IPS-15b (cell line): ENCODE measurements around the gene ACMSD.
"Not testable (repeated sequence)": the region's sequence is repeated elsewhere in the genome, so short reads cannot be mapped to it uniquely, and the experiment has no call there.

Source experiments
- H3K27me3 ChIP-seq: one replicate; pipeline ENCODE4 v1.6.1; 2013; ENCODE audit warnings: low read length; ENCODE audit not compliant: control insufficient read depth, insufficient read depth
- H3K36me3 ChIP-seq: one replicate; pipeline ENCODE4 v1.6.1; 2013; ENCODE audit warnings: low read length; ENCODE audit not compliant: control insufficient read depth, insufficient read depth
- H3K4me1 ChIP-seq: one replicate; pipeline ENCODE4 v1.6.1; 2013; ENCODE audit warnings: mild to moderate bottlenecking, low read length; ENCODE audit not compliant: control insufficient read depth, insufficient read depth
- H3K4me3 ChIP-seq: one replicate; pipeline ENCODE4 v1.5.1; 2013; ENCODE audit warnings: low read depth, low read length
- H3K9ac ChIP-seq: one replicate; pipeline ENCODE4 v1.6.1; 2013; ENCODE audit warnings: low read depth, mild to moderate bottlenecking, low read length
- H3K9me3 ChIP-seq: one replicate; pipeline ENCODE4 v1.6.1; 2013; ENCODE audit warnings: mild to moderate bottlenecking, low read length; ENCODE audit not compliant: control insufficient read depth, insufficient read depth

The ACMSD gene

DNA sequence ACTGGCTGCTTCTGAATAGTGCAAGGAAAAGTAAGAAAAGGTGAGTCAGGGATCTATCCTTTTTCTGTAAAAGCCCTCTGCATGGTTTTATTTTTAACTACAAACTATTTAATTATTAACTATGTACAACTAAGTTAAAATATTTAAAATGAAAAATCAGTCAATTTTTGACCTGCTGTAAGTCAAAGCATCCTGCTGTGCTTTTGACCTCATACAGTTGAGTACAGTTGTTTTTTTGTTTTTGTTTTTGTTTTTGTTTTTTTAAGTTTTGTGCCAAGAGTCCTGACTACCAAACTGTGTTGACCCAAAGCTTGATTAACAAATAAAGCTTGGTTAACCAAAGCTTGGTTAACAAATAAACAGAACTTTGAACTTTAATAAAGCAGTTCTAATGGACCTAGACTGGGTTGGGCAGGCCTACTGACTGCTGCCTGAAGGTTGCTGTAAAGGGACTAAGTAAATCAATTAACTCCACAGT, at the start of gene ACMSD:
TSS of gene ACMSD (plus strand) at position 474 of the 478 bp plus-strand sequence. CDS start 67 bp downstream, outside the sequence.
- Histone ChIP-seq H3K9ac (no peak within 1 kb of the TSS), H3K36me3 (no peaks in the 10 kb centered on the region)

DNA sequence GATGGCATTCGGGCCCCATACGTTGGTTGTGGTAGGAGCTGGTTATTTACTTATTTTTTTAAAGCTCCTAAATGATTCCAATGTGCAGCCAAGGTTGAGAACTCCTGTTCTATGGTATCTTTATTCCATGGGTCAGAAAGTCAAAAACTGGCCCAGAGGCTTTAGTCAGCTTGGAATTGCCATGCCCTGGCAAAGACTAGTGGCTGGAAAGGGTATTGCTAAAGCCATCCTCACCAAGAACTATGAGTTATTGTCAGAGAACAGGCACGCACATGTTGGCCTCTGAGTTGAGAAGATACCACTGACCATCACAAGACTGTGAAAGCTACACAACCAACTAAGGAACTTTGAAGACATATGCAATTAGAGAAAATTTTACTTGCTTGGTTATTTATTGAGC, 47.9 kb upstream of the ACMSD start:
- no peaks in the 10 kb centered on the region for H3K9me3 ChIP-seq
- H3K4me1 ChIP-seq = no peaks in the 10 kb centered on the region
- H3K9ac ChIP-seq = no peak overlapping the region
- H3K36me3 ChIP-seq = no peaks in the 10 kb centered on the region
- no peaks in the 10 kb centered on the region for H3K27me3 ChIP-seq
- no peak overlapping the region for H3K4me3 ChIP-seq

More for the DNA sequence above, at the start of gene ACMSD:
- H3K27me3 ChIP-seq = no peaks in the 10 kb centered on the region
- H3K4me3 ChIP-seq = no peak within 1 kb of the TSS
- H3K4me1 ChIP-seq = no peaks in the 10 kb centered on the region
- H3K9me3 ChIP-seq = no peaks in the 10 kb centered on the region

DNA sequence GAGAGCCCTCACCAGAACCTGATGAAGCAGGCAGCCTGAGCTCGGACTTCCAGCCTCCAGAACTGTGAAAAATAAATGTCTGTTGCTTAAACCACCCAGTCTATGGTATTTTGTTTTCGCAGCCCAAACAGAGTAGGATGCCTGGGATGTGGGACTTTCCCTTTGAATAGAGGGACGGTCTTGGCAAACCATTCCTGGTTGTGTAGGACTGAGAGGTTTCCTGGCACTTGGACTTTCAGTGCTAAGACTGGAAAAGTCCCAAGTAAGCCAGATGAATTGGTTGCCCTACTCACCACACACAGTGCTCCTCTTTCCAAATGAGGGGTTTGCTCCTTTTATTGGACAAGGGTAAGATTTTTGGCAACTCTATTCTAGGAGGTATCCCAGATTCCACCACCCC, 46.8 kb upstream of the ACMSD start:
- Histone ChIP-seq H3K9ac (no peak overlapping the region), H3K9me3 (no peaks in the 10 kb centered on the region), H3K4me1 (no peaks in the 10 kb centered on the region), H3K27me3 (no peaks in the 10 kb centered on the region), H3K36me3 (no peaks in the 10 kb centered on the region), H3K4me3 (no peak overlapping the region)

DNA sequence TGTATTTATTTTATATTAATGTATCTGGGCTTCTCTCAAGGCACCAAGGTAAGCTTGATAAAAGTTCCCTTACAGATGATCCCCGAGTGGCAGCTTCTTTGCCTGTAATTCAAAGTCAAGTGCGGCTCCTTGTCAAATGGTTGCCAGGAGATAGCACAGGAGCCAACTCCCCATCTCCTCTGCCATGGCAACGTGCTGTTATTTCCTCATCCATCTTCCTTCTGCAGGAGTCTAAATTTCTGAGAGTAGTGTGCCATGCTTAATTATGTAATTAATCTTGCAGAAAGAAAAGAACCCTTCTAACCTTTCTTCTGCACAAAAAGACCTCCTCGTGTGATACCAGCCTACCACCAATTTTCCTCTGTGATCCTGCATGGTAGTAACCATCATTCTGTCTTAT, 46.2 kb upstream of the ACMSD start:
- no peak overlapping the region for H3K9ac ChIP-seq
- no peaks in the 10 kb centered on the region for H3K36me3 ChIP-seq
- H3K9me3 ChIP-seq = no peaks in the 10 kb centered on the region
- no peaks in the 10 kb centered on the region for H3K4me1 ChIP-seq
- H3K4me3 ChIP-seq = no peak overlapping the region
- no peaks in the 10 kb centered on the region for H3K27me3 ChIP-seq

DNA sequence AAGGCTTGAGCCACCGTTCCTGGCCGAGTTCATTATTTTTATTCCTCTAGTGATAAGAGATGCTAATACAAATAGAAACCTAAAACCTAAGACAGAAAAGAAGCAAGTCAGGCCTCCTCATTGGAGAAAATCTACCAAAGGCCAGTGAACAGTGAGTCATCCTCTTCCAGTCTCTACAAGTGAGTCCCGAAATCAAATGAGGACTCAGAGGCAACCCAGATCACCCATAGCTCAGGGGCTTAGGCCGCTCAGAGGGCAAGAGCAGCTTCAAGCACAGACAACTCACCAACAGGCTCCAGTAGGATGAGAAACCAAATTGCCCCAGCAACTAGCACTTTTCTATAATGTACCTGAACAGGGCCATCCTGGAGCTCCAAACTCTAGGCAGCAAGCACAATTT, 42.7 kb upstream of the ACMSD start:
- Histone ChIP-seq H3K36me3 (no peaks in the 10 kb centered on the region), H3K27me3 (no peaks in the 10 kb centered on the region), H3K4me1 (no peaks in the 10 kb centered on the region), H3K4me3 (no peak overlapping the region), H3K9ac (no peak overlapping the region), H3K9me3 (no peaks in the 10 kb centered on the region)

DNA sequence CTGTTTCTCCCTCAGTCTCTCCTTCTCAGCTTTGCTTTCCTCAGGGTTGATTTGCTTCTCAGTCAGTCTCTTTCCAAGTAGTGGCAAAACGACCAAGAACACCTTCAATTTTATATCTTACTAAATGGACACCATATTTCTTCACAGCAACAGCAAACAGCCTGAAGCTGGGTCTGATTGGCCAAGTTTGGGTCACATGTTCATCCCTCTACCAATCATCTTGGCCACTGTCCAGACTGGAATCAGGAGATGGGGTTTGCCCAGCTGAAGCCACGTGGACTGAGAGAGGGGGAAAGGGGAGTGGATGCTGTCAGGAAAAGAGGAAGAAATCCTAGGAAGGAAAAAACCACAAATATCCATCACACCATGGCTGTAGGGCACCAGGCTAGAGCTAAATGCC, 42.0 kb upstream of the ACMSD start:
- Histone ChIP-seq H3K4me3 (no peak overlapping the region), H3K9ac (no peak overlapping the region), H3K36me3 (no peaks in the 10 kb centered on the region), H3K9me3 (no peaks in the 10 kb centered on the region), H3K4me1 (no peaks in the 10 kb centered on the region), H3K27me3 (no peaks in the 10 kb centered on the region)

DNA sequence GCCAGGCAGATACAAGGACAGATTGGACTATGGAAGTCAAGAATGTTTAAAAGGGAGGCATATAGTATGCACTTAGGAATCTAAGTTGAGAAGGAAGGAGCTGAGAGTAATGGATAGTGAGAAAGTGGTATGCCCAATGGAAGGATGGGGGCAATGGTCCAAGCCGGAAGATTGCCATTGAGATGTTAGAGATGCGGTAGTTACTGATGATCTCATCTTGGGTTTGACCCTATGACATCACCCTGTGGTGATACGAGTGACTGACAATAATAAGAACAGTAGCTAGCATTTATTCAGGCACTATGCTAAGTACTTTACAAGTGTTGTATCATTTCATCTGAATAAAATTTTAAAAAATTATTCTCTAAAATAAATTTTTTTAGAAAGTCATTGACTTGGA, 38.5 kb upstream of the ACMSD start:
- Histone ChIP-seq H3K9me3 (peaks cover 3% of the 10 kb centered on the region), H3K36me3 (no peaks in the 10 kb centered on the region), H3K4me1 (no peaks in the 10 kb centered on the region), H3K27me3 (no peaks in the 10 kb centered on the region), H3K9ac (no peak overlapping the region), H3K4me3 (no peak overlapping the region)

DNA sequence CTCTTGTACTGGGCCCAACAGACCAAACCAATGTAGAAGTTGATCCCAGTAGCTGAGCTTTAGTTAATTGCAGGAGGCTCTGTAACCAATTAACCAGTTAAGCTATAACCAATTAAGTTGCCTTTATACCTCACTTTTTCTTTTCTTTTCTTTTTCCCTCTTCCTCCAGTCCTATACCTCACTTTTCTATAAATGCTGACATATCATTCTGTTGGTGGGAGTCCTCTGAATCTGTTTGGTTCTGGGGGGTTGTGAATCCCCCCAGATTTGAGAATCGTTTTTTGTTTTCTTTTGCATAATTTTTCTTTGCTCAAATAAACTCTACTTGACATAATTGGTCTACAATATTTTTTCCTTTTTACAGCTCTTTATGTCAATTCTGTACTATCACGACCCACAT, 38.1 kb upstream of the ACMSD start:
- Histone ChIP-seq H3K9me3 (peaks cover 3% of the 10 kb centered on the region), H3K4me1 (no peaks in the 10 kb centered on the region), H3K4me3 (no peak overlapping the region), H3K9ac (no peak overlapping the region), H3K27me3 (no peaks in the 10 kb centered on the region), H3K36me3 (no peaks in the 10 kb centered on the region)

DNA sequence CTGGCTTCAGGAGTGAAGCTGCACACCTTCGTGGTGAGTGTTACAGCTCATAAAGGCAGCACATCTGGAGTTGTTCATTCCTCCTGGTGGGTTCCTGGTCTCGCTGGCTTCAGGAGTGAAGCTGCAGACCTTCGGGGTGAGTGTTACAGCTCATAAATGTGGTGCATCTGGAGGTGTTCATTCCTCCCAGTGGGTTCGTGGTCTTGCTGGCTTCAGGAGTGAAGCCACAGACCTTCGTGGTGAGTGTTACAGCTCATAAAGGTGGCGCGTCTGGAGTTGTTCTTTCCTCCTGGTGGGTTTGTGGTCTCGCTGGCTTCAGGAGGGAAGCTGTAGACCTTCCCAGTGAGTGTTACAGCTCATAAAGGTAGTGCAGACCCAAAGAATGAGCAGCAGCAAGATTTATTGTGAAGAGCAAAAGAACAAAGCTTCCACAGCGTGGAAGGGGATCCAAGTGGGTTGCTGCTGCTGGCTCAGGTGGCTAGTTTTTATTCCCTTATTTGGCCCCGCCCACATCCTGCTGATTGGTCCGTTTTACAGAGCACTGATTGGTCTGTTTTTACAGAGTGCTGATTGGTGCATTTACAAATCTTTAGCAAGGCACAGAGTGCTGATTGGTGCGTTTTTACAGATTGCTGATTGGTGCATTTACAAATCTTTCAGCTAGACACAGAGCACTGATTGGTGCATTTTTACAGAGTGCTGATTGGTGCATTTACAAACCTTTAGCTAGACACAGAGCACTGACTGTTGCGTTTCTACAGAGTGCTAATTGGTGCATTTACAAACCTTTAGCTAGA, 34.6 kb upstream of the ACMSD start:
- not testable (repeated sequence) for H3K9me3 ChIP-seq, H3K4me3 ChIP-seq, H3K4me1 ChIP-seq, H3K27me3 ChIP-seq, H3K9ac ChIP-seq, H3K36me3 ChIP-seq

DNA sequence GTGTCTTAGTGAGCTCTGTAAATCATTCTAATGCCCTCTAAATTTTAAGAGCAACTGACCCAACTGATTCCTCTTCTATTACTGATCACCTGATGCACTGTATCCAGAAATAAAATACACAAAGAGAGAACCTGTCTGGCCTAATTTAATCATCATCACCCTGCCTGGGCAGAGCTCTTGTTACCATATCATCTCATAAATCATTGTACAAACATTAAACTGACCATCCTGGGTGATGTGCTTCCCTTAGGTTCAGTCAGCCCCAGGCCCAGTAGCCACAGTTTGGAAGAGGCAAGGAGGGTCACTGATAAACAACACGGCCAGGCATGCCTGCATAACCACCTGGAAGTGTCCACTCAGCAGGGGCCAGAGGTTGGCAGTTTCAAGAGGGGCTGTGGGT, 22.7 kb upstream of the ACMSD start:
- Histone ChIP-seq H3K4me1 (no peaks in the 10 kb centered on the region), H3K4me3 (no peak overlapping the region), H3K36me3 (no peaks in the 10 kb centered on the region), H3K27me3 (no peaks in the 10 kb centered on the region), H3K9me3 (peaks cover 4% of the 10 kb centered on the region), H3K9ac (no peak overlapping the region)

DNA sequence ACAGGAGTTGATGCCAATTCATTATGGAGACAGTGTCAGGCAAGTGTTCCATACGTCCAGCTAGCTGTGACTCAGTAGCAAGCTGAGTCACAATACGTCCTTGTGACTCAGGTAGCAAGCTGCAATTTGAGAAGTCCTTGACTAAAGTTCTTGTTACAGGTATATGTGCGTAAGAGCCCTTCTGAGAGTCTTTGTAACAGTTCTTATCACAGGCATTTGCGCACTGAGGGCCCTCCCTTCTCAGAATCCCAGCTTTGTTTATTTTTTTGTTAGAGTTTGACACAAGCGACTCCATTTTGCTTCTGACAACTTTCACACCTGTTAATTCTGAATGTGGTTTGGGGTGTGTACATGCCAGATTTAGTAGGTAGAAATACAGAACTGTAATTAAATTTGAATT, 20.1 kb upstream of the ACMSD start:
- Histone ChIP-seq H3K4me3 (no peak overlapping the region), H3K9me3 (no peaks in the 10 kb centered on the region), H3K36me3 (no peaks in the 10 kb centered on the region), H3K27me3 (no peaks in the 10 kb centered on the region), H3K9ac (no peak overlapping the region), H3K4me1 (no peaks in the 10 kb centered on the region)

DNA sequence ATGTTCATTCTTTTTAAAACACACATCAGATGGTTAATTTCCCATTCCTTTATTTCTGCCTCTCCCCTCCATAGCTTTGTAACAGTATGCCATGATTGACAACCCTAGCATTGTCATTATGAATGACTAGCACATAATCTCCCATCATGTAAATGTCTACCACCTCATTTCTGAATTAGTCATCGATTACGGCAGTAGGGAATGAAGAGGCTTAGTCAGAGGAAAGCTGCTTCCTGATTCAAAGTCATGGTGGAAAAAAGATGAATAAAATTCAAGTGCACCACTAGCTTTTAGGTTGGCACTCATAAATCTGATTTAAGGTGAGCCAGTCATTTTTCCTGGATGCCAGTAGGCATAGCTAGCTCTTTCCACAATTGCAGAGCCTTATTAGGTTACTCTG, 19.1 kb upstream of the ACMSD start:
- no peaks in the 10 kb centered on the region for H3K4me1 ChIP-seq
- no peaks in the 10 kb centered on the region for H3K27me3 ChIP-seq
- H3K36me3 ChIP-seq = no peaks in the 10 kb centered on the region
- H3K9ac ChIP-seq = no peak overlapping the region
- H3K9me3 ChIP-seq = no peaks in the 10 kb centered on the region
- no peak overlapping the region for H3K4me3 ChIP-seq
